ENCODE measurements around the gene SREBF2.

SREBF2 gene

GRCh38 chr22:41904450-41905410 lies 71.8 kb downstream of the SREBF2 start:
- no peak overlapping the region for H3K4me3 ChIP-seq (ENCODE audit: low read depth, low read length)
- DNase-seq (ENCODE audit: low read depth): no peak
- TF ChIP-seq CTCF (IDR thresholded peaks at IDR 0.05; ENCODE audit: low read depth, low read length, missing control alignments): no peak
- in situ Hi-C loops (cut with HindIII; ENCODE audit: low sequenced_read_pairs): no loop called here

- no peak for TF ChIP-seq CTCF (IDR thresholded peaks at IDR 0.05; ENCODE audit: low read depth, low read length, missing control alignments)
- H3K4me3 ChIP-seq (ENCODE audit: low read depth, low read length): no peak overlapping the region
- in situ Hi-C loops (cut with HindIII; ENCODE audit: low sequenced_read_pairs): no loop called here
- DNase-seq (ENCODE audit: low read depth): no peak
Observed at GRCh38 chr22:41905411-41906202, 72.7 kb downstream of the SREBF2 start.

GRCh38 chr22:41906822-41907221 lies 73.9 kb downstream of the SREBF2 start:
- TF ChIP-seq CTCF (IDR thresholded peaks at IDR 0.05; ENCODE audit: low read depth, low read length, missing control alignments): no peak
- DNase-seq (ENCODE audit: low read depth): no peak
- in situ Hi-C loops (cut with HindIII; ENCODE audit: low sequenced_read_pairs): no loop called here
- H3K4me3 ChIP-seq (ENCODE audit: low read depth, low read length): no peak overlapping the region

GRCh38 chr22:41907436-41908401 lies 74.8 kb downstream of the SREBF2 start:
- H3K4me3 ChIP-seq (ENCODE audit: low read depth, low read length): no peak overlapping the region
- TF ChIP-seq CTCF (IDR thresholded peaks at IDR 0.05; ENCODE audit: low read depth, low read length, missing control alignments): no peak
- DNase-seq (ENCODE audit: low read depth): no peak
- in situ Hi-C loops (cut with HindIII; ENCODE audit: low sequenced_read_pairs): no loop called here

- in situ Hi-C loops (cut with HindIII; ENCODE audit: low sequenced_read_pairs): no loop called here
- H3K4me3 ChIP-seq (ENCODE audit: low read depth, low read length): no peak overlapping the region
- no peak for DNase-seq (ENCODE audit: low read depth)
- no peak for TF ChIP-seq CTCF (IDR thresholded peaks at IDR 0.05; ENCODE audit: low read depth, low read length, missing control alignments)
Observed at GRCh38 chr22:41908411-41909309, 75.8 kb downstream of the SREBF2 start.
